ENCODE measurements around the gene EIF6. TPM values are rescaled to one million over a fixed set of nuclear protein-coding genes. Genes with fewer than 3 reads are reported as not detected.

EIF6 gene
- total and polyA plus RNA-seq, 2 donors (not counting 1 experiment from before 2014, with no cell fraction given) = 74.1 to 81.2 TPM

DNA sequence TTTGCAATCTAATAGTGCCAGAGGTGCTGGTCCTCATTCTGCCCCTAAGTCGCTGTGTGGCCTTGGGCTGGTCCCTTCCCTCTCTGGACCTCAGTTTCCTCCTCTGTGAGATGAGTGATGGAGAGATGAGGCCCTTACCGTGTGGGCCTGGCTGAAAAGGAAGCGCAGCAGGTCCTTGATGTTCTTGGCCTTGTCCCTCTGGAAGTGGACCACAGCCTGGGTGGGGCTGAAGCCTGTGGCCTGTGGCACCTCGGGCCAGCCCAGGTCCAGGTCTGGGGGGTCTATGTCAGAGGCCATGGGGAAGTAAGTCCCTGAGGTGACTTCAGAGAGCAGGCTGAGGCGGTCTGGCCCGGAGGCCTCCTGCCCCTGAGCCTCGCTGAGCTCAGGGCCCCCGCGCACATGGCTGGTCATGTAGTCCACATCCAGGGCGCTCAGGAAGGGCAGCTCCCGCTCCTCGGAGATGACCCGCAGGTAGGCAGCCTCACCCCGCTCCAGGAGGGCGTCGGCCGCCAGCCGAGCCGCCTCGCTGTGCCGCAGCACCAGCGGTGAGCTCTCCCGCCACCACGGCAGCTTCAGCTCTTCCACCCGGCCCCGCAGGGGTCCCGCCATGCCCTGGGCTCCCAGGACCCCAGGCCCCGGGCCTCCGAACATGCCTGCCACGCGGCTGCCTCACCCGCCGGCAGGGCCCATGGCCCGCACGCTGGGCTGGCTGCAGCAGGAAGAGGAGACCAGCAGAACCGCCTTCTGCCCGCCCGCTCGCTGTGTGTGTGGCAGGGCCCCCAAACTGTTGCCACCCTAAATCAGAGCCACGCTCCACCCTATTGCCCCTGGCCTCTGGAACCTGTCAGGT, 7.3 kb upstream of the EIF6 start, which contains the start of gene FAM83C:
Gene FAM83C (minus strand): TSS at position 772 of the 850 bp plus-strand sequence. CDS start 121 bp downstream, at position 651.
- Histone ChIP-seq H3K79me2 (ENCODE audit: control insufficient read depth, insufficient read depth, low read length) (no peaks in the 10 kb centered on the region), H3K9ac (ENCODE audit: low read length) (no peak within 1 kb of the TSS), H4K20me1 (ENCODE audit: control insufficient read depth, insufficient read depth, low read length, poor library complexity, severe bottlenecking) (no peaks in the 10 kb centered on the region), H3K4me3 (ENCODE audit: control extremely low read depth in 1 of 5, extremely low read depth in 1 of 5, insufficient read depth in 1 of 5, low read depth in 2 of 5, low read length in 4 of 5) (no peak within 1 kb of the TSS), H3K9me3 (ENCODE audit: control extremely low read depth in 1 of 3, control insufficient read depth in 2 of 3, insufficient read depth in 1 of 3, low read length in 2 of 3) (no peaks in the 10 kb centered on the region), H2AFZ (ENCODE audit: insufficient read depth, low read depth, low read length, poor library complexity, severe bottlenecking) (no peak within 1 kb of the TSS), H3K36me3 (replicated peaks in 1 of 2; ENCODE audit: control extremely low read depth in 1 of 2, control insufficient read depth in 1 of 2, extremely low read depth in 1 of 2, insufficient read depth in 2 of 2, low read length in 1 of 2) (no peaks in the 10 kb centered on the region), H3K4me1 (ENCODE audit: control insufficient read depth in 2 of 2, insufficient read depth in 2 of 2, low read length in 2 of 2) (no peaks in the 10 kb centered on the region), H3K4me2 (replicated peaks; ENCODE audit: low read depth, low read length, poor library complexity, severe bottlenecking) (no peak within 1 kb of the TSS), H3K27ac (ENCODE audit: low read length in 2 of 2) (no peak within 1 kb of the TSS), H3K27me3 (replicated peaks in 1 of 4; ENCODE audit: control extremely low read depth in 1 of 4, control insufficient read depth in 3 of 4, insufficient read depth in 4 of 4, low read length in 3 of 4) (peaks cover 0 to 12% (median 3%) of the 10 kb centered on the region in 4 experiments)
- ChIA-PET CTCF (interaction anchor here (2.5 kb wide), 1 partner anchor 12 kb away, joined by 6 read pairs; no protein-coding TSS in a partner anchor), POLR2A (no interaction called here)
- H3K4me1 Mint-ChIP-seq = no peaks in the 10 kb centered on the region
- no peaks in the 10 kb centered on the region for H3K9me3 Mint-ChIP-seq (ENCODE audit: insufficient read depth)
- intact Hi-C loops (cut with micrococcal nuclease) = no loop called here
- ATAC-seq (ENCODE audit: low read depth) (no peak), DNase-seq (no peak)
- no peak within 1 kb of the TSS for H3K4me3 Mint-ChIP-seq
- H3K27me3 Mint-ChIP-seq = peaks cover 24% of the 10 kb centered on the region
- no peak for TF ChIP-seq EZH2 (IDR thresholded peaks at IDR 0.05; ENCODE audit: borderline replicate concordance, insufficient read depth, low read depth, low read length, poor library complexity, severe bottlenecking)
- TF ChIP-seq, protein P1, sequence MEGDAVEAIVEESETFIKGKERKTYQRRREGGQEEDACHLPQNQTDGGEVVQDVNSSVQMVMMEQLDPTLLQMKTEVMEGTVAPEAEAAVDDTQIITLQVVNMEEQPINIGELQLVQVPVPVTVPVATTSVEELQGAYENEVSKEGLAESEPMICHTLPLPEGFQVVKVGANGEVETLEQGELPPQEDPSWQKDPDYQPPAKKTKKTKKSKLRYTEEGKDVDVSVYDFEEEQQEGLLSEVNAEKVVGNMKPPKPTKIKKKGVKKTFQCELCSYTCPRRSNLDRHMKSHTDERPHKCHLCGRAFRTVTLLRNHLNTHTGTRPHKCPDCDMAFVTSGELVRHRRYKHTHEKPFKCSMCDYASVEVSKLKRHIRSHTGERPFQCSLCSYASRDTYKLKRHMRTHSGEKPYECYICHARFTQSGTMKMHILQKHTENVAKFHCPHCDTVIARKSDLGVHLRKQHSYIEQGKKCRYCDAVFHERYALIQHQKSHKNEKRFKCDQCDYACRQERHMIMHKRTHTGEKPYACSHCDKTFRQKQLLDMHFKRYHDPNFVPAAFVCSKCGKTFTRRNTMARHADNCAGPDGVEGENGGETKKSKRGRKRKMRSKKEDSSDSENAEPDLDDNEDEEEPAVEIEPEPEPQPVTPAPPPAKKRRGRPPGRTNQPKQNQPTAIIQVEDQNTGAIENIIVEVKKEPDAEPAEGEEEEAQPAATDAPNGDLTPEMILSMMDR (IDR thresholded peaks at IDR 0.05) = no peak
- WGBS (ENCODE audit: insufficient coverage) = 89% methylated on average over 40 of the region's 40 CpGs
- H3K27ac Mint-ChIP-seq = no peak within 1 kb of the TSS

DNA sequence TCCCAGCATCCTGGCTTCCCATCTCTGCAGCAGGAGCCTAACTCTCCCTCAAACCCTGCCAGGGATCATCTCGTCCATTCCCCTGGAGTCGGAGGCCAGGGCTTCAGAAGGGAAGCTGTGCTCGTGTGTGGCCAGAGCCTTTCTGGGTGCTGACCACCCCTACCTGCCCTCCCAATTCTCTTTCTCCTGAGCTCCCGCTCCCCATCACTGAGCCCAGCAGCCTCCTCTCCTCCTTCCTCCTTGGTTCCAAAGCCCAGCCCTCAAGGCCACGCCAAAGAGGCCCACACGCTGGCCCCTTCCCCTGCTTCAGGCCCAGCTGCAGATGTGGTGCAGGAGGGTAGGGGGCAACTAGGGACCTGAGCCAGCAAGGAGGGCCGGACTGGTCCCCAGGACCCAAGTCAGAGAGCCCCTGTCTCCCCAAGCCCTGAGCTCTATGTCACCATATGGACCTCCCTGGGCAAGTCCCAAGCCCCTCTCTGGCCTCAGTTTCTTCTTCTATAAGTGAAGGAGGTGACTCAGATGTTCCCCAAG, 6.4 kb upstream of the EIF6 start:
- H3K4me3 ChIP-seq (ENCODE audit: control extremely low read depth in 1 of 5, extremely low read depth in 1 of 5, insufficient read depth in 1 of 5, low read depth in 2 of 5, low read length in 4 of 5) = no peak overlapping the region
- no peak overlapping the region for H3K27ac Mint-ChIP-seq
- POLR2A ChIA-PET = no interaction called here
- H3K27me3 ChIP-seq (replicated peaks in 1 of 4; ENCODE audit: control extremely low read depth in 1 of 4, control insufficient read depth in 3 of 4, insufficient read depth in 4 of 4, low read length in 3 of 4) = peaks cover 0 to 6% (median 3%) of the 10 kb centered on the region in 4 experiments
- H3K4me3 Mint-ChIP-seq = no peak overlapping the region
- intact Hi-C loops (cut with micrococcal nuclease) = no loop called here
- no peaks in the 10 kb centered on the region for H3K9me3 ChIP-seq (ENCODE audit: control extremely low read depth in 1 of 3, control insufficient read depth in 2 of 3, insufficient read depth in 1 of 3, low read length in 2 of 3)
- TF ChIP-seq EZH2 (IDR thresholded peaks at IDR 0.05; ENCODE audit: borderline replicate concordance, insufficient read depth, low read depth, low read length, poor library complexity, severe bottlenecking) = no peak
- TF ChIP-seq, protein P1 (IDR thresholded peaks at IDR 0.05) = no peak
- WGBS (ENCODE audit: insufficient coverage) = 90% methylated on average over 5 of the region's 7 CpGs
- H3K27me3 Mint-ChIP-seq = peaks cover 24% of the 10 kb centered on the region
- H3K4me1 ChIP-seq (ENCODE audit: control insufficient read depth in 2 of 2, insufficient read depth in 2 of 2, low read length in 2 of 2) = no peaks in the 10 kb centered on the region
- no peaks in the 10 kb centered on the region for H4K20me1 ChIP-seq (ENCODE audit: control insufficient read depth, insufficient read depth, low read length, poor library complexity, severe bottlenecking)
- no peak overlapping the region for H2AFZ ChIP-seq (ENCODE audit: insufficient read depth, low read depth, low read length, poor library complexity, severe bottlenecking)
- H3K36me3 ChIP-seq (replicated peaks in 1 of 2; ENCODE audit: control extremely low read depth in 1 of 2, control insufficient read depth in 1 of 2, extremely low read depth in 1 of 2, insufficient read depth in 2 of 2, low read length in 1 of 2) = no peaks in the 10 kb centered on the region
- no peaks in the 10 kb centered on the region for H3K79me2 ChIP-seq (ENCODE audit: control insufficient read depth, insufficient read depth, low read length)
- no peak overlapping the region for H3K27ac ChIP-seq (ENCODE audit: low read length in 2 of 2)
- CTCF ChIA-PET = interaction anchor here (5.3 kb wide), 1 partner anchor 14 kb away, joined by 20 read pairs; no protein-coding TSS in a partner anchor
- no peaks in the 10 kb centered on the region for H3K9me3 Mint-ChIP-seq (ENCODE audit: insufficient read depth)
- no peak overlapping the region for H3K9ac ChIP-seq (ENCODE audit: low read length)
- no peak for ATAC-seq (ENCODE audit: low read depth)
- H3K4me2 ChIP-seq (replicated peaks; ENCODE audit: low read depth, low read length, poor library complexity, severe bottlenecking) = no peak overlapping the region
- H3K4me1 Mint-ChIP-seq = peaks cover 2% of the 10 kb centered on the region
- no peak for DNase-seq

Data from B cell (primary cell).